IPS-18c (cell line): ENCODE results near the gene USP51.
A peak's percentile ranks its signal among the peaks of the same experiment; 100 is the strongest.
"Not testable (repeated sequence)": the region's sequence is repeated elsewhere in the genome, so short reads cannot be mapped to it uniquely, and the experiment has no call there.

Experiments used
- H3K4me3 ChIP-seq: 2 replicates; pipeline ENCODE4 v1.7.0; 2013; ENCODE audit warnings: low read depth, mild to moderate bottlenecking, low read length, moderate library complexity; ENCODE audit not compliant: insufficient read depth
- H3K9me3 ChIP-seq: one replicate; pipeline ENCODE4 v1.6.1; 2013; ENCODE audit warnings: mild to moderate bottlenecking, low read length, moderate library complexity; ENCODE audit not compliant: control insufficient read depth, insufficient read depth

The USP51 gene

GRCh38 chrX:55484948-55485347 is 4.7 kb downstream of the USP51 start:
- Histone ChIP-seq H3K4me3 (0 out of 2 replicates have a peak overlapping the region, but pooled peaks have one; percentile 9), H3K9me3 (peaks cover 4% of the 10 kb centered on the region)

GRCh38 chrX:55480390-55481062 is 9.1 kb downstream of the USP51 start:
- peaks cover 4% of the 10 kb centered on the region for H3K9me3 ChIP-seq

GRCh38 chrX:55479956-55480355 is 9.7 kb downstream of the USP51 start:
- H3K9me3 ChIP-seq, H3K4me3 ChIP-seq: not testable (repeated sequence)

More at GRCh38 chrX:55480390-55481062, 9.1 kb downstream of the USP51 start:
- no peak overlapping the region for H3K4me3 ChIP-seq

GRCh38 chrX:55465791-55466190 is 23.9 kb downstream of the USP51 start:
- not testable (repeated sequence) for H3K4me3 ChIP-seq, H3K9me3 ChIP-seq

- not testable (repeated sequence) for H3K4me3 ChIP-seq, H3K9me3 ChIP-seq
These were observed 24.5 kb downstream of the USP51 start for GRCh38 chrX:55465108-55465507.

GRCh38 chrX:55464050-55464449 is 25.6 kb downstream of the USP51 start:
- not testable (repeated sequence) for H3K4me3 ChIP-seq, H3K9me3 ChIP-seq

- H3K9me3 ChIP-seq, H3K4me3 ChIP-seq: not testable (repeated sequence)
These were observed 29.7 kb downstream of the USP51 start for GRCh38 chrX:55459926-55460325.

- H3K4me3 ChIP-seq, H3K9me3 ChIP-seq: not testable (repeated sequence)
These were observed 30.2 kb downstream of the USP51 start for GRCh38 chrX:55459426-55459825.

- H3K9me3 ChIP-seq, H3K4me3 ChIP-seq: not testable (repeated sequence)
These were observed 33.9 kb downstream of the USP51 start for GRCh38 chrX:55455708-55456107.

- Histone ChIP-seq H3K4me3 (peak overlapping the region; percentile 50), H3K9me3 (peaks cover 8% of the 10 kb centered on the region)
These were observed 36.9 kb downstream of the USP51 start for GRCh38 chrX:55452833-55453124.

GRCh38 chrX:55451990-55452832 is 37.4 kb downstream of the USP51 start, which contains the start of gene MAGEH1:
Gene MAGEH1 (plus strand): TSS chrX:55452127. CDS start chrX:55452375, 248 bp downstream.
- peaks cover 8% of the 10 kb centered on the region for H3K9me3 ChIP-seq
- peak within 1 kb of the TSS; percentile 50 for H3K4me3 ChIP-seq

GRCh38 chrX:55451626-55451989 is 38.0 kb downstream of the USP51 start:
- H3K9me3 ChIP-seq, result peaks cover 8% of the 10 kb centered on the region

GRCh38 chrX:55451141-55451540 is 38.5 kb downstream of the USP51 start:
- H3K4me3 ChIP-seq, result no peak overlapping the region
- peaks cover 8% of the 10 kb centered on the region for H3K9me3 ChIP-seq

More at GRCh38 chrX:55451626-55451989, 38.0 kb downstream of the USP51 start:
- H3K4me3 ChIP-seq, result peak overlapping the region; percentile 50; the same call in 1 of the 2 replicates

- Histone ChIP-seq H3K4me3 (no peak overlapping the region), H3K9me3 (peaks cover 8% of the 10 kb centered on the region)
These were observed 39.4 kb downstream of the USP51 start for GRCh38 chrX:55450259-55450658.

GRCh38 chrX:55443468-55443867 is 46.2 kb downstream of the USP51 start:
- not testable (repeated sequence) for H3K4me3 ChIP-seq, H3K9me3 ChIP-seq
